ENCODE measurements around the gene PCYT1B.
A peak's percentile ranks its signal among the peaks of the same experiment; 100 is the strongest.
"Not testable (repeated sequence)": the region's sequence is repeated elsewhere in the genome, so short reads cannot be mapped to it uniquely, and the experiment has no call there.

The PCYT1B gene

DNA sequence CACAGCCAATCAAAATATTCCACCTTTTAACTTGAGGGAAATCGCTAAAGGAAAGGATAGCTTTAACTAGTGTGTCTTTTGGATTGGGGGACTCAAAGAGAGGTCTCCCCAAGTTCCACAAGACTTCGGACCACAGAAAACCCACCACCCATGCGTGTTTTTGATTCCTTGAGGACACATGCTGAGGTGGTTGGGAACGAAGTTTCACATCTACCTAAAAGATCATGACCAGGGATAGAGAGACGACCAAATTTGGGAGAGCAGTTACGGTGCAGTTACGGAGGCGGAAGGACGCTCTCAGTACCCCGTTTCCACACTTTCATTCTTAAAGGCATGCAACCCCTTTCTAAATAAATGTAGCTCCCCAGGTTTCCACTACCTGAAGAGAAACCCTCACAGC is 1.1 kb downstream of the PCYT1B start:
- no peak for DNase-seq (ENCODE audit: low spot score)

GRCh38 chrX:24643116-24643515 is 4.0 kb downstream of the PCYT1B start:
- no peak for DNase-seq (ENCODE audit: low spot score)

DNA sequence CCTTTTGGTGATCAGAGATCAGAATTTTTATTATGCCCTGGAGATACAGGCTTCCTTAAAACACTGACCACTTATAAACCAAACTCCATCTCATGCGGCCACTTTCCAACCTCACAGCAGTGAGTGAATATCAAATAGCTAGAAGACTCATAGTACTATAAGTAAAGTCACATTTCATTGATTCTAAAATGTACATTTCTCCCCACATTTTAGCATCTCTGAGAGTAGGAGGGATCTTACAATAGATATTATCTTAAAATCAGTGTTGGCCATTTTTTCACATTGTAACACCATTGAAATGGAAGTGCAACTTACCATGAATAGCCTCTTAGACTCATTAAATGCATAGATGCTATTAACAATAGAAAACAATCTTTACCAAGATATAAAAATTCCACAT is 17.4 kb downstream of the PCYT1B start:
- no peak for DNase-seq (ENCODE audit: low spot score)

- DNase-seq (ENCODE audit: low spot score): no peak
Observed at GRCh38 chrX:24619647-24620046, 27.5 kb downstream of the PCYT1B start.

- DNase-seq (ENCODE audit: low spot score): no peak
Observed at GRCh38 chrX:24610516-24610915, 36.6 kb downstream of the PCYT1B start.

- no peak for DNase-seq (ENCODE audit: low spot score)
Observed at GRCh38 chrX:24607616-24608015, 39.5 kb downstream of the PCYT1B start.

GRCh38 chrX:24605941-24606340 is 41.2 kb downstream of the PCYT1B start:
- DNase-seq (ENCODE audit: low spot score): not testable (repeated sequence)

DNA sequence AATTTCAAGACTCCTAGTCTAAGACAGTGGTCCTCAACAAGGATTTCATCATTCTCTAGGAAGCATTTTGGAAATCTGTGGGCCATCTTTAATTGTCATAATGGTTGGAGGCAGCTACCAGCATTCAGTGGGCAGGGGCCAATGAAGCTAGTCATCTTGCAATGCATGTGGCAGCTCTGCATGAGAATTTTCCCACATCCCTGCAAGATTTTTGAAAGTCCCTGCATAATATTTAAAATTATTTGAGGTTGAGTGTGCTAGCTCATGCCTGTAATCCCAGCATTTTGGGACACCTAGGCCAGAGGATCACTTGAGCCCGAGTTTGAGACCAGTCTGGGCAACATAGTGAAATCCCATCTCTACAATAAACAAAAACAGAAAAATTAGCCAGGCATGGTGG is 44.0 kb downstream of the PCYT1B start:
- no peak for DNase-seq (ENCODE audit: low spot score)

DNA sequence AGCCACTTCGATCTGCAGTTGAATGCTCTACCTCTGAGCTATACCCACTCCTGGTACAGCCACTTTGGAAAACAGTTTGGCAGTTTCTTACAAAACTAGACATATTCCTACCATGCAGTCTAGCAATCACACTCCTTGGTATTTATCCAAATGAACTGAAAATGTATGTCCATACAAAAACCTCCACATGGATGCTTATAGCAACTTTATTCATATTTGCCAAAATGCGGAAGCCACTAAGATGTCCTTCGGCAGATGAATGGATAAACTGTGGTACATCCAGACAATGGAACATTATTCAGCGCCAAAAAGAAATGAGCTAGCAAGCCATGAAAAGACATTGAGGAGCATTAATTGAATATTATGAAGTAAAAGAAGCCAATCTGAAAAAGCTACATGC is 45.3 kb downstream of the PCYT1B start:
- no peak for DNase-seq (ENCODE audit: low spot score)

DNA sequence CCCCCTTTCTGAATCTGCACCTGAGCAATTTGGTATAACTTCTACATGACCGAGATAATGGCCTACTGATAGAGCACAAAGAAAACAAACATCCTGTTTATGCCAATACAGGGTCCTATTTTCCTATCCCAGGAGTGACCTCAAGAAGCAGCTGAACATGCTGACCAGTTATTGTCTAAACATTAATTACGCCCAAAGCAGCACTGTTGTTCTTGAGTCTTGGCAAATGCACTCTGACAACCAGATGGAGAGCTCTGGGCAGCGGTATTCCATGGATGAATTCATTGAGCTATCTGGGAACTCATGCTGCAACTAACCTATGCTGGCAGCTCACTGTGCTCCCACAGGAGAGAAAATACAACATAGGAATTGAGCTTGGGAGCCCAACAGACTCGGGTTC is 52.6 kb downstream of the PCYT1B start:
- DNase-seq (ENCODE audit: low spot score): no peak

DNA sequence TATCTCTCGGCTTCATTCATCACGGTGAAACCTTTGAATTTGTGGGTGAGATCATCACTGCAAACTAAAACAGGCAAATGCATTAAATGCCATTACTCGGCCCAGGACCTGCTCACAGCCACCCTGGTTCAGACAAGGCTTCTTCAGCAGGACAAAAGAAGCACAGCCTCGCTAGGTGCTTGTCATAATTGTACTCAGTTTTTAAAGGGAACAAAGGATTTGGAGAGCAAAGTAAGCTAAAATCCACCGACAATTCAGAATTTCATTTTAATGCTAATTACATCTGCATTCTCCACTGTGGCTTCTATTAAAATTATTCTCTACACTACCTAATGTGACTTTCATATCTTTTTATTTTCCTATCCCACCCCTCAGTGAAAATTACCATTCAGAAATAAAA is 57.0 kb downstream of the PCYT1B start:
- DNase-seq (ENCODE audit: low spot score): no peak

DNA sequence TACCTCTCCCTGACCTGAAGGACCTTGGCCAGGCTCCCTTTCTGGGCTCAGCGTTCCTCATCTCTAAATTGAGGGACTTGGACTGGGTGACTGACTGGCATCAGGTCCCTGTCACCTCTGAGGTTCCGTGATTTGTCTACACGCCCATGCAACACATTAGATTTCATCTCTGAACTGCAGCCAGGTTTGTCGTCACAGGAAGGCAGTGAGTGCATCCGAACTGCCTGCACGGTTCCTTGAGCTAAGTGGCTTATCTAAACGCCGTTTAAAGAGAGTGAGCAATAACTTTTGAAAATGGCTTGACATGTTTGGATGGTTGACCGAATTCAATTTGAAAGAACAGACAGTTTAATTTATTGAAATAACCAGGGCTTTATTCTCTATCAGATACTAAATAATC is 70.1 kb downstream of the PCYT1B start:
- DNase-seq (ENCODE audit: low spot score): no peak

- no peak for DNase-seq (ENCODE audit: low spot score)
Observed at GRCh38 chrX:24575496-24575895, 71.7 kb downstream of the PCYT1B start.

DNA sequence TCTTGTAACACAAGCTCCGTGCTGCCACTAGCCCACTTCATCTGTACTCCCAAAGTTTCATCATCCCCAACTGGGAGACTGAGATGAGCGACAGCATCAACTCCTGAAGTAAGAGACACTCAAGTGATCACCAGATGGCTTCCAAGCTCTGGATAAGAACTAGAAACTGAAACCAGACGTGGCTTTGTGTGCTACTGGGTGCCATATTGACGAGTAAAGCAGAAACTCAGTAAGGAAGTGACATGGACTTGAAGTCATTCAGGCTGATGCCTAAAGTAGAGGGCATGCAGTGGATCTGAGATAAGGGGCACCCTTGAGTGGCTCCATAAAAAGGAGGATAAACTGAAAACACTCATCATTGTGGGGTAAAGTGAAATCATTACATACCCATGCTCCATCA is 72.4 kb downstream of the PCYT1B start:
- no peak for DNase-seq (ENCODE audit: low spot score)

DNA sequence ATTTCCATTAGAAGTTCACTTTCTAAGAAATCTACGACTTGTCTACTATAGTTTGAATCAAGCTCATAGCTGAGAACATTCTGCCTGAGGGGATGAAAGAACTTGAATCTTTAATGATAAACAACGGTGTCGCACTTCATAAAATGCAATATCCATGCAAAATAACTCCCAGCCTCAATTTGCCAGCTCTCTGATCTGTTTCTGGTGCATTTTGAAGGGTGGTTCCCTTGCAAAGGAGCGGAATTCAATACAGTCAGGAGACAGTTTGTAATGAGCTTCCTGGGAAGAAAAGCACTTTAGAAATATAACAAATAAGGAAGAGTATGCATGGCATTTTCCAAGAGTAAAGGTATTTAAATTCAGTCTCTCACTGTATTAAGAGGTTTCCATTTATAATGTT is 80.0 kb downstream of the PCYT1B start:
- no peak for DNase-seq (ENCODE audit: low spot score)

DNA sequence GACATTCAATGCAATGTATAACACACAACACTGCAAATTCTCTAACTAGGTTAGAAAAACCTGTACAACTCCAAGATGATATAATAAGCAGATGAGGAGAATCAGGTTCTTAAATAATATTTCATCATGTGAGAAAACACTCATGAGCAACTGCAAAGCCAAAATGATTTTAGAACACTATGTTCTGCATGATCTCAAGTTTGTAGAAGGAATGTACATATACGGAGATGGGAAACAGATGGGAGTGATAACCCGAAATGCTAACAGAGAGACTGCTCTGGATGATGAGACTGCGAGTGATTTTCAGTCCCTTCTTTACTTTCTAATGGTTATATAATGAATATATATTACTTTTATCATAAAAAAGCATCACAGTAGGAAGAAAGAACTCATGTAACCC is 80.9 kb downstream of the PCYT1B start:
- DNase-seq (ENCODE audit: low spot score): no peak

GRCh38 chrX:24563291-24564010 is 83.7 kb downstream of the PCYT1B start:
- DNase-seq (ENCODE audit: low spot score): no peak

- peak; percentile 4 for DNase-seq (ENCODE audit: low spot score)
Observed at GRCh38 chrX:24561121-24561520, 86.0 kb downstream of the PCYT1B start.

GRCh38 chrX:24553011-24553410 is 94.1 kb downstream of the PCYT1B start:
- DNase-seq (ENCODE audit: low spot score): no peak

DNA sequence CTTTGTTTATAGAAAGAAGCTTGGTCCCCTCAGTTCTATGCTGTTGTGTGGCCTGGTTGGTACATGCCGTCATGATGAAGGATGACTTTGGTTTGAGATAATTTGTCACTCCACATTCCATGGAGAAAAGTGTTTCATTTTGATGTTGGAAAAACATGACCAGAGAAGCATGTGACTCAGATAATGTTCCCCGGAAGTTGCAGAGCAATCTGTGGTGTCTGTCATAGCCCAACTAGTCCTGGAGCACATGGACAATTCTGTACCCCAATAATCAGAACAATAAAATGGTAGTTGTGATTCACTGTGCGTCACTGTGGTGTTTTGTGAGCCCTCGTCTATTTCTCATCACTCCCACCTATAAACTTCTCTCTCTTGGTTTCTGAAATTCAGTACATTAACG is 97.0 kb downstream of the PCYT1B start:
- DNase-seq (ENCODE audit: low spot score): no peak

GRCh38 chrX:24547961-24548360 is 99.2 kb downstream of the PCYT1B start:
- DNase-seq (ENCODE audit: low spot score): no peak

DNA sequence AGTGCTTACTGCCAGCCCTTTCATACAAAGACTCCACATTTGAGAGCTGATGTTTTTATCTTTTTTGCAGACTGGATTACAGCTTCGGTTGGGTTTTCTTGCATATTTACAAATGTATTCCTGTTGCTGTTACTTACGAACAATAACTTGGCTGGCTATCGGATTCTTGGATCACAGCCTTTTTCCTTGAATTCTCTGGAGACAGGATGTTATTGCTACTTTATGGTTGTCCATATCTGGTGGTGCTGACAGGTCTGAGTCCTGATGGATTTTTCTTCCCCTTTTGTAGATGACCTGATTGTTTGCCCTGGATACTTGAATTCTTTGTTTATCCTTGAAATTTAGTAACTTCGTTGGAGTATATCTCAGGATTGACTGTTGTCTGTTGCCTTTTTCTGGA is 104.4 kb downstream of the PCYT1B start:
- no peak for DNase-seq (ENCODE audit: low spot score)

GRCh38 chrX:24536551-24536950 is 110.6 kb downstream of the PCYT1B start:
- DNase-seq (ENCODE audit: low spot score): no peak

DNA sequence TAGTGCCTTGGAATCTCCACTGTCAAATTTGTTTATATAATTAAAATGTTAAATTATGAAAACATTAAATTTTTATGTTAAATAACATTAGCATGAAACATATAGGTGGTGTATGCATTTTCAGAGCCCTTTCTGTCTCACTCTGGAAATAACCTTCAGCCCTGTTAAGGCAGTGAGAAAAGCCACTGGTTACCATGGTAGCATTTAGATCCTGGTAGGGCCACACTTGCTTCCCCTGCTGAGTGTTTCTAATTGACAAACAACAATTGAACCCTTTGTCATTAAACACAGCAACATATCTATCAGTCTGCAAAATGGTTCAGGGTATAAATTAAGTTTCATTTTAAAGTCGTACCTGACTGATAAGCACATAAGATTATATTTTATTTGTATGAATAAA is 118.5 kb downstream of the PCYT1B start:
- no peak for DNase-seq (ENCODE audit: low spot score)

GRCh38 chrX:24526616-24527015 is 120.5 kb downstream of the PCYT1B start:
- no peak for DNase-seq (ENCODE audit: low spot score)
